COLO668 (cell line): ENCODE results near the gene ST6GALNAC2.
"Not testable (repeated sequence)": the region's sequence is repeated elsewhere in the genome, so short reads cannot be mapped to it uniquely, and the experiment has no call there.

Source experiments
- DNase-seq: peaks from one replicate; lab custom pipeline; 2025; ENCODE audit not compliant: unreplicated experiment; lab: John Stamatoyannopoulos, UW

The ST6GALNAC2 gene

DNA sequence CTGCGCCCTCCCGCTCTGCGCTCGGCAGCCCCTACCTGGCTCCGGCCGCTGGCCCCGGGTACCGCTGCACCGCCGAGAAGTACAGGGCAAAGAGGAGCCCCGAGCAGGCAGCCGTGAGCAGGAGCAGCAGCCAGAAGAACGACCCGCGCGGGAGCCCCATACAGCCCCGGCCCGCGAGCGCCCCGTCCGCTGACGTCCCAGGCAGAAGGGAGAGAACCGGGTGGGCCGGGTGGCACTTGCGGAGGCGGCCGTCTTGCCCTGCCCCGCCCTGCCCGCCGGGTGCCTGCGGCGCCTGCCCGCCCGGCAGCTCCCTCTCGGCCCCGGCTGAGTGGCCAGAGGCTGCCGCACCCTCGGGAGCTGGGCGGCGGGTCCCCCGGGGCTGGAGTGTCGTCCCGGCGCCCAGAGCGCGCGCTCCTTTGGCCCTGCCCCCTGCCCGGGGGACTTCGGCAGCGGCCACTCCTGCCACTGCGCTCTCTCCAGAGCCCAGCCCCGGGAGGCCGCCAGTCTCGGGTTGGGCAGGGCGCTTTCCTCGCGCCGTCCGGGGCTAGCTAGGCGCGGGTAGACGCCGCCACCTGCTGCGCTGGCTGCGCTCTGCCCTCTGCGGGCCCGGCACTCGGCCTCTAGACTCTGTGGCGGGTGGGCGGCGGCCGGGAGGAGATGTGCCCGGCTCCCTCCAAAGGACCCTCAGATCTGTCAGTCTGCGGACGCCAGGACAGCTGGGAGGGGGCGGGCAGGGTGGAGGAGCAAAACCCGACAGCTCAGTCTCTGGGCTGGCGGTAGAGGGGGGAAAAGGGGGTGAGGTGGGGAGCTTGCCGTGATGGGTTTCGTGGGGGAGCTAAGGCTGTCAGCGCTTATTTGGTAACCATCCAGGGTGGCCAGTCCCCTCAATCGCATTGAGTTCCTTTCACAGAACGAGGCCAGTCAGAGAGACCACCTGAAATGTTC is at the start of gene ST6GALNAC2:
Gene ST6GALNAC2, minus strand, starts transcription at position 212 of the 945 bp plus-strand sequence. Its CDS starts 52 bp downstream, at position 160.
- DNase-seq, result peak; percentile 72

DNA sequence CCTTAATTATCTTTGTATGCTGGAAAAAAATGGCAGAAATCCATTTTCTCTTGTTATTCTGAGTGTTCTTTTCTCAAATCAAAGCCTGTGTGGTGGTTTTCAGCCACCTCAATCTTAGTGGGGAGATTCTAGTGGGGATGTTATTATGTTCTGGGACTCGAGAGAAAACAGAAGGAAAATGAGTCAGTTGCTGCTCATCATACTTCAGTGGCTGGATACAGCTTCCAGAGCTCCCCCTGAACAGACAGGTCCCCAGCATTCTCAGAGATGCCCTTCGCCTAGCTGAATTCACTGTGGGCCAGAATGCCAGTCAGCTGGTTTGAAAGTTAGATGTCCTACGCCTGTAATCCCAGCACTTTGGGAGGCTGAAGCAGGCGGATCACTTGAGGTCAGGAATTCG is 49.4 kb upstream of the ST6GALNAC2 start:
- DNase-seq, result no peak

DNA sequence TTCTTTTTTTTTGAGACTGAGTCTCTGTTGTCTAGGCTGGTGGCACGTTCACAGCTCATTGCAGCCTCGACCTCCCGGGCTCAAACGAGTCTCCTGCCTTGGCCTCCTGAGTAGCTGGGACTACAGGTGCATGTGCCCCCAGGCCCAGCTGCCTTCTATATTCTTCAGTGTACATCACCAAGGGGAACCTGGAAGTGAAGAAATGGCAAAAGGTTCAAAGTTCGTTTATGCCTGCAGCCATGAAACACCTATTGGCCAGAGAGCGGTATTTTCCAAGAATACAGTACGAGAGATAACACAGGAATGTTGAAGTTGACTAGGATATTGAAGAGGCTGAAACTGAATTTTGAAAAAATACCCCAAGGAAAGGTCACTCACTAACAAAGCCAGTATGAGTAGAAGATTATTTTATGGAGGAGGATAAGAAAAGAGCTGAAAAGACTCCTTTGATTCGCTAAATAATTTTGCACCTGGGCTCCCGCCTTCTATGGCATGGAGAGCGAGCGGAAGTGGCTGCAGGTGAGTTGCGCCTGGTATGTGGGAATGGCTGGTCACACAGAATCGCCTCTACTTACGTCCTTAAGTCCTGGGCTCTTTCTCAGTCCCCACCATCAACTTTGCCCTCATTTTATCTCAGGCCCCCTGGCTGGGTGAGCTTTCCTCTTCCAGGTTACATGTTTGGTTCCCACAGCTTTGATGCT is 48.1 kb upstream of the ST6GALNAC2 start:
- no peak for DNase-seq

DNA sequence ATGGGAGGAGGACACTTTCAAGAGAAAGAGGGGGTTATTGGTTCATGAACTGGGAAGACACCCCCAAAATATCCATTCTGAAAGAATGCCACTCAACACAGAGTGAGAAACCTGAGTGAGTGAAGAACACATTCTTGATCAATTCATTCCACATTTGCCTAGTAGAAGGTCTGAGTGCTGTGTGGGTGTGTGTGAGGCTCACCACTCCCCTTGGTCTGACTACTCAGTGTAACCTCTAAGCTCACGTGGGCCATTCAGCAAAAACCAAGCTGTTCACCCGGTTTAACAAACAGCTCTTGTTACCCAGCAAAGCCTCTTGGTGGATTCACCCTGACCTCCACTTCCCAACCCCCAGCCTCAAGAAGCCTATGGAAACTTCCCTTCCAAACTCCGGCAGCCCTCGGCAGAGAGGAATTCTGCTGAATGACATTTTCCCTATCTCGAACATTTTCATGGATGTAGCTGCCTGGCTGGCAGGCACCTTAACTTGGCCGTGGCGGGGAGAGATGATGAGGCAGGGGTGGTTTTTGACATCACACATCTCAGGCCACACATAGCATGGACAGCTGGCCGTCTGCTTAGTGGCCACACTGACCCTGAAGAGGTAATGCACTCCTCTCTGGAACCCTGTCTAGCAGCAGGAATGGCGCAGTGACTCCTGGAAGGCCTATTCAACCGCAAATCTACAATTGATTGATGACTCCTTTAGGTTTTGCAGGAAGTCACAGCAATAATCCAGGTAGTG is 46.3 kb upstream of the ST6GALNAC2 start:
- no peak for DNase-seq

DNA sequence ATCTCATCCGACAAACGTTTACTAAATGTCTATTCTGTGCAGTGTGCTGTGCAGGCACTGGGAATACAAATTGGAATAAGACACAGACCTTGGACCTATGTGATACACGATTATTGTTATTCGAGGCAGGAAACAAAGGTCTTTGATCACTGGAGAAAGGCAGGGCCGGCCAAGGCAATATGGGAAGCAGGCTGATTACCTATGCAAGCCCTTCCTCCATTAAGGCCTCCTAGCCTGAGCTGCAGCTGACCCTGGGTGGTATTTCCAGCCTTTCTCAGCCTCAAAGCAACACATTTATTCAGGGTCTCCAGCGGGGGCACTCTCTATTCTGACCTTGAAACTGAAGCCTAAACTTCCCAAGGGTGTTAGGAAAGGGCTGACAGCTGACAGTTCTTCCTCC is 44.5 kb upstream of the ST6GALNAC2 start:
- no peak for DNase-seq

DNA sequence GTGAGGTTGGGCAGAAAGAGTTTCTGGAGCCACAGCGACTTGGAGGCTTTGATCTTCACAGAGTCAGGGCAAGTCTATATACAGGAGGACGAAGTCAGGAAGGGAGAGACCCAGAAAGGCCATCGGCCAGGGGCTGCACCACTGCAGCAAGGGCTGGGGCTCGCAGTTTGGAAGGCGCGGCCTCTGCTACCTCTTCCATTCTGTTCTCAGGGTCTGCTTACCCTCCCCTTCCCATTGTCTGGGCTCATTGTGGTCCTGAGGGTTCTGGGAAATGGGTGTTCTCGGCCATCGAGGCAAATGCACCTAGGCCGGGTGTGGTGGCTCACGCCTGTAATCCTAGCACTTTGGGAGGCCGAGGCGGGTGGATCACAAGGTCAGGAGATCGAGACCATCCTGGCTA is 41.9 kb upstream of the ST6GALNAC2 start:
- no peak for DNase-seq

DNA sequence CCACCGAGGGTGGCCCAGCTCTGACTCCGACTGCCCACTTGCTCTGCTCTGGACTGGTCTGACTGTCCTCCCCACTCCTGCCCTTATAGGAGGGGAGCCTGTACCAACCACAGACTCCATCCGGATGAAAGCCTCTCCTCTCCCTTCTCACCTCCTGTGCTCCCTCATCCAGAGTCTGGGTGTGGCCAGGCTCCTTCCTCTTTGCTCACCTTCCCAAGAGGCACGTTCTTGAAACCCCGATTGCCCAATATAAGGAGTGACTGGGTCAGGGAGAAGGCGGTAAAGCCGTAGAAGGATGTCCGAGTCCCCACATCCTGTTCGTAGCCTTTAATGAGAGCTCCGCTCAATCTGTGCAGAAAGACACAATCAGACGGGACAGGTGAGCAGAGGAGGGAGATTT is 40.8 kb upstream of the ST6GALNAC2 start:
- no peak for DNase-seq

DNA sequence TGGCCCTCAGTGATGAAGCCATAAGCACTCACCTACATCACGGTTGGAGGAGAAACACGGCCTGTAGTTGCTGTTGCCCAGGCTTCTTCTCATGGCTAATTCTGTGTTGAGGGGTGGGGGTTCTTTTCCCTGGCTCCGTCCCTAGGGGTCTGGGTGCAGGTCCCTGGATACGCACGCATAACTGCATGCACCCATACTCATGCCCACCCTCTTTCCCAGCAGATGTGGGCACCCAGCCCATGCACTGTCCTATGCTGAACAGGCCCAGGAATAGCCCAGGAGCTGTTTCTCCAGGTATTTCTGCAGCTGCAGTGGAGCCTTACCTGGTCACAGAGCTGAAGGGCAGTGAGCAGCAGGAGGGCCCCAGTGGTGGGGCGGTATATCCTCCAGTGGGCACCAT is 39.8 kb upstream of the ST6GALNAC2 start:
- DNase-seq, result no peak

DNA sequence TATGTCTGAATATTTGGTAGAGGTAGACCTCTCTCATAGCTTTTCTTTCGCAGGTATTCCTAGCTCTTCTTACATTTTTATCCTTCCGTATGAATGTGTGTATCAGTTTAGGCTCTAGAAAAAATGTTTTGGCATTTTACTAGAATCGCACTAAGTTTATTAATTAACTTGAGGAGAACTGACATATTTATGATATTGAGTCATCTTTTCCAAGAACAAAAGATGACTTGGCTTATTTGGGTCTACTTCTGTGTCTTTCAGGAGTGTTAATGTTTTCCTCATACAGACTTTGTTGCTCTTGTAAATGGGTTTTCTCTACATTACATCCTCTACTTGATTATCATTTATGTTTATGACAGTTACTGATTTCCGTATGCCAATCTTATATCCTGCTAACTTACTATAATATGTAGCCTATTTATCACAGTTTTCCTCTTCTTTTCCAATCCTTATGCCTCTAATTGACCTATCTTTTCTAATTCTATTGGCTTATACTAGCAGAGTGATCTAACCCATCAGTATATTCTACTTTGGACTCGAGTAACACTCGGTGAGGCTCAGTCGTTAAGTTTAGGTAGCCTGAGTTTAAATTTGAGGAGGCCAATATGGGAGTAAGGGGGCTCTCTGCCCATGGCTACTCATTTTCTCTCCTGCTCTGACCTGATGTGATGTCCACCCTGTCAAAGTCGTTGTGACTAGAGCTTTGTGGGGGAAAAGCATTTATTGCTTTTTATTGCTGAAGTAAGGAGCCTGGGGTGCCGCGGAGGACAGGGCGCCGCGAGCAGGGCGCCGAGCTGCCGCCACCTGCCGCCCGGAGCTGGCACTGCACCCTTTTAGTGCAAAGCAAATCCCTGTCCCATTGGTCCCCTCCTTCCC is 37.8 kb upstream of the ST6GALNAC2 start:
- DNase-seq, result peak; percentile 54

DNA sequence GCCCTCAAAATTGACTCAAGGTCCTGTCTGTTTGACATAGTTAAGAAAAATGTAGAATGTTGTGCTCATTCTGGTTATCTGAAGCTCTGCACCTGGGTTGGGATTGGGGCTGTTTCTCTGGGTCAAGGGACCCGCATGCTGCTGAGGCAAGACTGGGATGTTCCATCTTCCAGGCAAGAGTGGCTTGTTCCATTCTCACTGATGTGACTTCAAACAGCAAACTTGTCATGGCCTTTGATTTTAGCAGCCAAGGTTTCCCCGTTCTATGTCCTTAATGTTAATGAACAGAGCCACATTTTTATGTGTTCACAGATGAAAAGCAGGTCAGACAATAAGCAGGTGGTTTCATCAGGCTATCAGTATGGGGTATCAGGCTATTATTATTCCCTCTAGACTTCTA is 32.2 kb upstream of the ST6GALNAC2 start:
- no peak for DNase-seq

DNA sequence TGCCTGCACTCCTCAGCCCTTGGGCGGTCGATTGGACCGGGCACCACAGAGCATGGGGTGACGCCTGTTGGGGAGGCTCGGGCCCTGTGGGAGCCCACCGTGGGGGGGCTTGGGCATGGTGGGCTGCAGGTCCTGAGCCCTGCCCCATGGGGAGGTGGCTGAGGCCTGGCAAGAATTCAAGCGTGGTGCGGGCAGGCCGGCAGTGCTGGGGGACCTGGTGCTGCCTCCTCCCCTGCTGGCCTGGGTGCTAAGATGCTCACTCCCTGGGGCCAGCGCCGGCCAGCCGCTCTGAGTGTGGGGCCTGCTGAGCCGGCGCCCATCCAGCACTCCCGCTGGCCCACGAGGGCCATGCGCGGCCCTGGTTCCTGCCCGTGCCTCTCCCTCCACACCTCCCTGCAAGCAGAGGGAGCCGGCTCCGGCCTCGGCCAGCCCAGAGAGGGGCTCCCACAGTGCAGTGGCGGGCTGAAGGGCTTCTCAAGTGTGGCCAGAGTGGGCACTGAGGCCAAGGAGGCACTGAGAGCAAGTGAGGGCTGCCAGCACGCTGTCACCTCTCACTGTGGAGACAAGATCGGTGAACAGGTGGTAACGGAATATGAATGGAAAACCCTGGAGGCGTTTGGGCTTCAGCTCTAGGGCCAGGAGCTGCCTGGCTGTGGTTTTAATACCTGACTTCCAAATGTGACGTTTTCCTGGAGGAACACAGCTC is 29.4 kb upstream of the ST6GALNAC2 start:
- no peak for DNase-seq

DNA sequence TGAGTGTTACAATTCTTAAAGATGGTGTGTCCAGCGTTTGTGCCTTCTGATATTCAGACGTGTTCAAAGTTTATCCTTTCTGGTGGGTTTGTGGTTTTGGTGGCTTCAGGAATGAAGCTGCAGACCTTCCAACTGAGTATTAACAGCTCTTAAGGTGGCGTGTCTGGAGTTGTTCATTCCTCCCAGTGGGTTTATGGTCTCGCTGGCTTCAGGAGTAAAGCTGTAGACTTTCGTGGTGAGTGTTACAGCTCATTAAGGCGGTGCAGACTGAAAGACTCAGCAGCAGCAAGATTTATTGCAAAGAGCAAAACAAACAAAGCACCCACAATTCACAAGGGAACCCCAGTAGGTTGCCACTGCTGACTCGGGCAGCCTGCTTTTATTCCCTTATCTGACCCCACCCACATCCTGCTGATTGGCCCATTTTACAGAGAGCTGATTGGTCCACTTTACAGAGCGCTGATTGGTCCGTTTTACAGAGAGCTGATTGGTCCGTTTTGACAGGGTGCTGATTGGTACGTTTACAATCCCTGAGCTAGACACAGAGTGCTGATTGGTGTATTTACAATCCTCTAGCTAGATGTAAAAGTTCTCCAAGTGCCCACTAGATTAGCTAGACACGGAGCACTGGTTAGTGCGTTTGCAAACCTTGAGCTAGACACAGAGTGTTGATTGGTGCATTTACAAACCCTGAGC is 28.6 kb upstream of the ST6GALNAC2 start:
- not testable (repeated sequence) for DNase-seq

DNA sequence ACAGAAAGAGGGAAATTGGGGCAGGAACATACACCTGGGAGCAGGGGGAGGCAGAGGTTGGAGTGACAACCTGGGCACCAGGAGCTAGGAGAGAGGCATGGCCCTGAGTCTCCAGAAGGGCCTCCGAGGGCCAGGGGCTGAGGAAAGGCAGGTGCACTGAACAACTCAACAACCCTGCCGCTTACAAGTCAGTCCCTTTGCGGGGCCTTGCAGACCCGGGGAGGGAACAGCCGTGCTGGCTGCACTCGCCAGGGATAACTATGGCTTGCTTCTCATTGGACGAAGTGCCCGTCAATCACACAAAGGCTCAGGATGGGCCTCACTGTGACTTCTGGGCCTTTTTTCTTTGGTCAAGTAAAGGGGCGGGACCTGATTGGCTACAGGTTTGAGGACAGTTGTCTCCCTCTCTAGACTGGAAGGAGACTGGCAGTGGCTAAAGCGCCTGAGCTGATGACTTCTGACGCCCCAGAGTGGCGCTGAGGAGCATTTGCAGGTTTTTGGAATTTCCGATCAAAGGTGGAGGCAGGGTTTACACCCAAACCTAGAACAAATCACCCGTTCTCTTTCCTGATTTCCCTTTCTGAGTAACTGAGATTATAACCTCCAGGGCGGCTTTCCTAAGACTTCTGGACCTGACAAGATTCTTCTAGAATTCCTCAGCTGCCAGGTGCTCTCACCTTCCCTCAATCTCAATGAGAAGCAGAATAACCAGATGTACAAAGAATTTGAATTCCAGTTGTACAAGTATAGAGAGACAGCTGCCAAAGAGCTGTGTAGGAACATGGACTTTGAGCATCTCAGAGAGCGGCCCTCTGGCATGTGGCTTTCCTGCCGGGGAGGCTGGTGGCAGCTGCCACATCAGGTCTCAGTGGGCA is 27.6 kb upstream of the ST6GALNAC2 start:
- DNase-seq, result no peak

DNA sequence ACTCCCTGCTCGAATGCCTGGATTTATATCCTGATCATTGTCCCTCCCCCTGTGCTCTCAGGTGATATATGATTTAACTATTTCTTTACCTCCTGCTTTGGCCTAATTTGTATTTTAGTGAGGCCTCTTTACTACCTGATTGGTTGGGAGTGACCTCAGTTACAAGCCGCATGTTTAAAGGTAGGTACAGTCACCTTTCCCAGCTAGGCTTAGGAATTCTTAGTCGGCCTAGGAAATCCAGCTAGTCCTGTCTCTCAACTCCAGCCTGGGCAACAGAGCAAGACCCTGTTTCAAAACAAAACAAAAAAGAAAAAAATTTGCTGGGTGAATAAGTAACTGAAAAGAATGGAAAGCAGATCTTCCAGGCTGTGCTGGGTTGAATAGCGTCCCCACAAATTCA is 26.8 kb upstream of the ST6GALNAC2 start:
- DNase-seq, result no peak

DNA sequence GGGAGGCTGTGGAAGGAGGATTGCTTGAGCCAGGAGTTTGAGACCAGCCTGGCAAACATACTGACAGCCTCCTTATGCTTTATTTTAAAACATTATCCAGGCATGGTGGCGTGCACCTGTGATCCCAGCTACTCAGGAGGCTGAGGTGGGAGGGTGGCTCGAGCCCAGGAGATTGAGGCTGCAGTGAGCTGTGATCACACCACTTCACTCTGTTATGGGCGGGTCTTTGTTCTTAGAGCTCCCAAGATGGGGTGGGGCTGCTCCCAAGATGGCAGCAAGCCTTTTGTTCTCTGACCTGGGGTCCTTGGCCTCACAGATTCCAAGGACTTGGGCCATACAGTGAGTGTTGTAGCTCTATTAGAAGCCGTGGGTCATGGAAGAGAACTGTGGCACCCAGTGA is 26.1 kb upstream of the ST6GALNAC2 start:
- DNase-seq, result no peak

DNA sequence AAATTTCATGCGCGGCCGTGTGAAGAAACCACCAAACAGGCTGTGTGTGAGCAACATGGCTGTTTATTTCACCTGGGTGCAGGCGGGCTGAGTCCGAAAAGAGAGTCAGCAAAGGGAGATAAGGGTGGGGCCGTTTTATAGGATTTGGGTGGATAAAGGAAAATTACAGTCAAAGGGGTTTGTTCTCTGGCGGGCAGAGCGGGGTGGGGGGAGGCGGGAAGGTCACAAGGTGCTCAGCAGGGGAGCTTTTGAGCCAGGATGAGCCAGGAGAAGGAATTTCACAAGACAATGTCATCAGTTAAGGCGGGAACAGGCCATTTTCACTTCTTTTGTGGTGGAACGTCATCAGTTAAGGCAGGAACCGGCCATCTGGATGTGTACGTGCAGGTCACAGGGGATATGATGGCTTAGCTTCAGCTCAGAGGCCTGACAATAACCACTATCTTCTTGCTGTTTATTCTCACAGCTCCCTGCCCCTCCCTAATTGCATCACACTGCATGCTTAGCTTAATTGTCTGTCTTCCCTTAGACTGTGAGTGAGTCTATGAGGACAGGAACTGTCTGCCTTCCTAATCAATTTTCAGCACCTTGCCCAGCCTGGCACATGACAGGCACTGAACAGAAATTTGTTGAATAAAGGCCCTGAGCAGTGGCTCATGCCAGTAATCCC is 25.6 kb upstream of the ST6GALNAC2 start:
- DNase-seq, result not testable (repeated sequence)

DNA sequence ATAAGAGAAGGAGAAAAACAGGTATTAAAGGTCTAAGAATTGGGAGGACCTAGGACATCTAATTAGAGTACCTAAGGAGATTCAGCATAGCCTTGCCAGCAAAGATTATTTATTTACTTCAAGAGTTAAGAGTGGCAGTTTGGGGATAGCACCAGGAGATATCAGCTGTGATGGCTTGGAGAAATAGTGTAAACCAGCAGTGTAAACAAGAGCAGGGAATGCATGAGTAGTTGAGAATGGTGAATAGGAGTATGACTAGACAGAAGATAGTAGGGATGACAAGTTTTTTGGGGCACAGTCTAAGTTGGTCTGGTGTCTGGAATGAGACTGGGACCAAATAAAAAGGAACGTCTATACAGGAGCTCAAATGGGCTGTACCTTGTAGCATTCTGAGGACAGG is 21.0 kb upstream of the ST6GALNAC2 start:
- DNase-seq, result not testable (repeated sequence)

DNA sequence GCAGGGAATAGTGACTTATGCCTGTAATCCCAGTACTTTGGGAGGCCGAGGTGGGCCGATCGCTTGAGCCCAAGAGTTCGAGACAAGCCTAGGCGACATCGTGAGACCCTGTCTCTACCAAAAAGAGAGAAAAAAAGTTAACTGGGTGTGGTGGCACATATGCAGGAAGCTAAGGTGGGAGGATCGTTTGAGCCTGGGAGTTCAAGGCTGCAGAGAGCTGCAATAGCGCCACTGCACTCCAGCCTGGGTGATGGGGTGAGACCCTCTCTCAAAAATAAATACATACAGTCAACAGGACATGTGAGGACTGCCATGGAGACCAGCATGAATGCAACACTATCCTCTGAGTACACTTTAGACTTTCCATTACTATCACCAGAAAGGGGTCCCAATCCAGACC is 15.4 kb upstream of the ST6GALNAC2 start:
- DNase-seq, result no peak
